GM23338 (cell line): ENCODE data around the gene UBAP1L. TPM values are rescaled to one million over a fixed set of nuclear protein-coding genes. Genes with fewer than 3 reads are reported as not detected.

Experiments used
- ATAC-seq: fragments of 200-7000 bp; cut with Tn5 transposase; 3 replicates; pipeline ENCODE4 v1.9.1; 2020
- DNase-seq: peaks from one replicate; pipeline ENCODE4 v3.0.0-alpha.2; 2015; ENCODE audit warnings: low spot score
- H2AFZ ChIP-seq: fragments of 200-600 bp; sonication (generic); 2 replicates; pipeline ENCODE4 v1.8.0; 2016; ENCODE audit warnings: antibody characterized with exemption, mild to moderate bottlenecking, moderate library complexity
- H3F3A ChIP-seq: fragments of 200-600 bp; sonication (generic); replicated peaks from 2 replicates; pipeline ENCODE4 v1.8.0; 2017; ENCODE audit warnings: antibody characterized with exemption, mixed run types, low read depth
- H3K27ac ChIP-seq: fragments of 200-600 bp; sonication (generic); 2 replicates; pipeline ENCODE4 v1.6.1; 2016; ENCODE audit warnings: low read depth
- H3K27me3 ChIP-seq: fragments of 200-600 bp; sonication (generic); 2 replicates; pipeline ENCODE4 v1.8.0; 2016; ENCODE audit warnings: mild to moderate bottlenecking, mixed run types, moderate library complexity; ENCODE audit not compliant: insufficient read depth
- H3K36me3 ChIP-seq: fragments of 200-600 bp; sonication (generic); 2 replicates; pipeline ENCODE4 v1.8.0; 2016; ENCODE audit warnings: mild to moderate bottlenecking; ENCODE audit not compliant: insufficient read depth
- H3K4me1 ChIP-seq: fragments of 200-600 bp; sonication (generic); 2 replicates; pipeline ENCODE4 v1.8.0; 2016; ENCODE audit warnings: mild to moderate bottlenecking, moderate library complexity; ENCODE audit not compliant: insufficient read depth
- H3K4me2 ChIP-seq: fragments of 200-600 bp; sonication (generic); 2 replicates; pipeline ENCODE4 v1.7.1; 2017; ENCODE audit warnings: mixed run types
- H3K4me3 ChIP-seq: fragments of 200-600 bp; sonication (generic); 2 replicates; pipeline ENCODE4 v1.6.1; 2016; ENCODE audit warnings: mixed run types
- H3K79me2 ChIP-seq: fragments of 200-600 bp; sonication (generic); replicated peaks from 2 replicates; pipeline ENCODE4 v1.8.0; 2017; ENCODE audit warnings: mild to moderate bottlenecking; ENCODE audit not compliant: insufficient read depth
- H3K9me2 ChIP-seq: fragments of 200-600 bp; sonication (generic); 2 replicates; pipeline ENCODE4 v1.8.0; 2017; ENCODE audit not compliant: insufficient read depth
- H4K20me1 ChIP-seq: fragments of 200-600 bp; sonication (generic); replicated peaks from 2 replicates; pipeline ENCODE4 v1.8.0; 2017; ENCODE audit warnings: mild to moderate bottlenecking; ENCODE audit not compliant: insufficient read depth
- H3K27ac Mint-ChIP-seq: 2 replicates; pipeline ENCODE4 v1.8.0; 2020; ENCODE audit warnings: inconsistent platforms, mild to moderate bottlenecking, moderate library complexity, mixed read lengths
- H3K27me3 Mint-ChIP-seq: 3 replicates; pipeline ENCODE4 v1.8.0; 2022; ENCODE audit warnings: low read depth, mild to moderate bottlenecking, moderate library complexity, mixed read lengths, inconsistent platforms; ENCODE audit not compliant: insufficient read depth, poor library complexity
- H3K36me3 Mint-ChIP-seq: 3 replicates; pipeline ENCODE4 v1.8.0; 2021; ENCODE audit warnings: low read depth, mild to moderate bottlenecking, inconsistent platforms, moderate library complexity, mixed read lengths
- H3K4me1 Mint-ChIP-seq: 3 replicates; pipeline ENCODE4 v1.8.0; 2020; ENCODE audit warnings: mild to moderate bottlenecking, inconsistent platforms, mixed read lengths
- H3K4me3 Mint-ChIP-seq: 3 replicates; pipeline ENCODE4 v1.8.0; 2021; ENCODE audit warnings: moderate library complexity, mild to moderate bottlenecking, inconsistent platforms, mixed read lengths
- H3K9me3 Mint-ChIP-seq: 3 replicates; pipeline ENCODE4 v1.8.0; 2020; ENCODE audit warnings: moderate library complexity, mild to moderate bottlenecking, inconsistent platforms, mixed read lengths
- CREB1 ChIP-seq: fragments of 250-450 bp; sonication (Bioruptor Pico); IDR thresholded peaks from 2 replicates; pipeline ENCODE4 v1.5.0; 2020; ENCODE audit warnings: low read depth, mild to moderate bottlenecking, moderate library complexity
- EZH2 ChIP-seq: fragments of 200-600 bp; sonication (generic); IDR thresholded peaks from one replicate; pipeline ENCODE4 v1.8.0; 2017; ENCODE audit warnings: antibody characterized with exemption, mild to moderate bottlenecking, low read depth; ENCODE audit not compliant: unreplicated experiment
- EZH2phosphoT487 ChIP-seq: fragments of 200-600 bp; sonication (generic); IDR thresholded peaks from one replicate; pipeline ENCODE4 v1.8.1; 2018; ENCODE audit warnings: antibody characterized with exemption; ENCODE audit not compliant: unreplicated experiment
- JUNB ChIP-seq: IDR thresholded peaks from one replicate; pipeline ENCODE4 v1.6.1; 2016; ENCODE audit warnings: antibody characterized with exemption; ENCODE audit not compliant: unreplicated experiment
- NANOG ChIP-seq: IDR thresholded peaks from 2 replicates; pipeline ENCODE4 v1.6.1; 2016; ENCODE audit warnings: antibody characterized with exemption, borderline replicate concordance
- POLR2AphosphoS5 ChIP-seq: IDR thresholded peaks from 2 replicates; pipeline ENCODE4 v1.6.1; 2016; ENCODE audit warnings: antibody characterized with exemption, low read depth
- STAT1 ChIP-seq: IDR thresholded peaks from one replicate; pipeline ENCODE4 v1.6.1; 2016; ENCODE audit warnings: antibody characterized with exemption; ENCODE audit not compliant: unreplicated experiment
- ZNF331 ChIP-seq: fragments of 250-450 bp; sonication (Bioruptor Pico); IDR thresholded peaks from 2 replicates; pipeline ENCODE4 v1.5.0; 2020; ENCODE audit warnings: low read depth, mild to moderate bottlenecking, moderate library complexity
- polyA plus RNA-seq: library from polyadenylated mRNA; unstranded; fragments of >200 nt; fragmentation: Nextera tagmentation; extraction: Ambion mirVana; gene quantifications from 2 replicates; pipeline ENCODE4 v1.2.1, GENCODE V29; 2016
- total RNA-seq: library from RNA; depleted of rRNA; stranded (reverse); fragments of >200 nt; shearing (Covaris generic); gene quantifications from 2 replicates; pipeline ENCODE4 v1.2.3, GENCODE V29; 2014
- TF ChIP-seq, protein P1 (sequence below): IDR thresholded peaks from 2 replicates; pipeline ENCODE4 v1.6.1; 2016; ENCODE audit warnings: antibody characterized with exemption
- TF ChIP-seq, protein P2 (sequence below), 2 experiments: fragments of 200-600 bp in 1 of 2; sonication (generic) in 1 of 2; conservative IDR thresholded peaks; 2 replicates each; pipeline versions ENCODE4 v1.5.1 to v1.6.1; 2016 to 2017; ENCODE audit warnings: antibody characterized with exemption in 2 of 2, low read depth in 2 of 2, mild to moderate bottlenecking in 2 of 2, moderate library complexity in 1 of 2
- TF ChIP-seq, protein P3 (sequence below): fragments of 250-450 bp; sonication (Bioruptor Pico); IDR thresholded peaks from 2 replicates; pipeline ENCODE4 v1.5.0; 2020; ENCODE audit warnings: mild to moderate bottlenecking, moderate library complexity

UBAP1L gene
- total and polyA plus RNA-seq, 2 experiments from 2014 or later: 0.53 to 1.5 TPM

DNA sequence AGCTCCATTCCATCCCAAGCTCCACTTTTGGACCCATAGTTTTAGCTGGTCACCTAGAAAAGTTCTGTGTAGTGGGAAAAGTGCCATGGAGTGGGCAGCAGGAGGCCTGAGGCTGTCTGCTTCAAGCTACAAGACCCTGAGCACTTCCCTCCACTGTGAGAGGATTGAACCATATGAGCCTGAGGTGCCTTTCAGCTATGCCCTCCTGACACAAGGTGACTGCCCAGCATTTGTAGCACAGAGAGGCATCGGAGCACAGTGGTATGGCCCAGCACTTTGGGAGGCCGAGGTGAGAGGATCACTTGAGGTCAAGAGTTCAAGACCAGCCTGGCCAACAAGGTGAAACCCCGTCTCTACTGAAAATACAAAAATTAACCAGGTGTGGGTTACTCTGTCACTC is 42.4 kb downstream of the UBAP1L start:
- Histone ChIP-seq H3K27ac (no peak overlapping the region), H3K36me3 (no peaks in the 10 kb centered on the region), H3K27me3 (no peaks in the 10 kb centered on the region), H3K9me2 (no peaks in the 10 kb centered on the region), H3K4me1 (peaks cover 5% of the 10 kb centered on the region; the same call in 1 of the 2 replicates), H4K20me1 (no peaks in the 10 kb centered on the region), H3K4me2 (no peak overlapping the region), H3F3A (peaks cover 5% of the 10 kb centered on the region; the same call in 1 of the 2 replicates), H3K79me2 (no peaks in the 10 kb centered on the region), H2AFZ (no peak overlapping the region), H3K4me3 (no peak overlapping the region)
- H3K36me3 Mint-ChIP-seq: no peaks in the 10 kb centered on the region; the same call in 2 of the 3 replicates
- H3K27ac Mint-ChIP-seq: no peak overlapping the region
- H3K4me1 Mint-ChIP-seq: peaks cover 10% of the 10 kb centered on the region
- H3K27me3 Mint-ChIP-seq: peaks cover 13% of the 10 kb centered on the region
- H3K4me3 Mint-ChIP-seq: no peak overlapping the region
- no peak for ATAC-seq
- peaks cover 6% of the 10 kb centered on the region; the same call in 2 of the 3 replicates for H3K9me3 Mint-ChIP-seq
- TF ChIP-seq STAT1: no peak
- TF ChIP-seq, protein P1, sequence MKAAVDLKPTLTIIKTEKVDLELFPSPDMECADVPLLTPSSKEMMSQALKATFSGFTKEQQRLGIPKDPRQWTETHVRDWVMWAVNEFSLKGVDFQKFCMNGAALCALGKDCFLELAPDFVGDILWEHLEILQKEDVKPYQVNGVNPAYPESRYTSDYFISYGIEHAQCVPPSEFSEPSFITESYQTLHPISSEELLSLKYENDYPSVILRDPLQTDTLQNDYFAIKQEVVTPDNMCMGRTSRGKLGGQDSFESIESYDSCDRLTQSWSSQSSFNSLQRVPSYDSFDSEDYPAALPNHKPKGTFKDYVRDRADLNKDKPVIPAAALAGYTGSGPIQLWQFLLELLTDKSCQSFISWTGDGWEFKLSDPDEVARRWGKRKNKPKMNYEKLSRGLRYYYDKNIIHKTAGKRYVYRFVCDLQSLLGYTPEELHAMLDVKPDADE: no peak
- no peak for TF ChIP-seq CREB1 (CRISPR knock-in tag)
- no peak for TF ChIP-seq JUNB
- no peak for TF ChIP-seq NANOG
- DNase-seq: no peak

DNA sequence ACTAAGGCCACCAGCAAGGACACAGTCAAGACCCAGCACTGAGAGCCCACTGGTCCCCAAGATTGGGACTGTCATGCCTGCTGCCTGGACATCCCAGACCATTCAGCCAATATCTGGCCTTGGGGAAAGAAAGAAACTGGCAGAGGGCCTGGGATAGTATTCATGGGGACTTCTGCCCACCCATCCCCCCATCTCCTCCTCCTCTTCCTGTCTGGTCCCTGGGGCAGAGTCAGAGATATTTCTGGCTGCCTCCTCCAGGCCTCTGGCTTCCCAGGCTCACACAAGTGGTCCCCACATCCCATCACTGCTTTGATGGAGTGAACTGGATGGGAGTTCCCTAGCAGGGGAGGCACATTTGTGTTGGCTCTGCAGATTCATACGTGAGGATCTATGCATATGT is 43.0 kb downstream of the UBAP1L start:
- H3F3A ChIP-seq: peaks cover 5% of the 10 kb centered on the region; the same call in 1 of the 2 replicates
- H4K20me1 ChIP-seq: no peaks in the 10 kb centered on the region
- H3K9me2 ChIP-seq: no peaks in the 10 kb centered on the region
- Mint-ChIP-seq H3K4me3 (no peak overlapping the region), H3K36me3 (no peaks in the 10 kb centered on the region; the same call in 2 of the 3 replicates), H3K27me3 (peaks cover 16% of the 10 kb centered on the region), H3K9me3 (peaks cover 5% of the 10 kb centered on the region; the same call in 2 of the 3 replicates), H3K27ac (no peak overlapping the region), H3K4me1 (peaks cover 13% of the 10 kb centered on the region)
- H3K4me3 ChIP-seq: no peak overlapping the region
- no peak overlapping the region for H3K4me2 ChIP-seq
- ATAC-seq (no peak), DNase-seq (no peak)
- H3K36me3 ChIP-seq: no peaks in the 10 kb centered on the region
- TF ChIP-seq, protein P2, sequence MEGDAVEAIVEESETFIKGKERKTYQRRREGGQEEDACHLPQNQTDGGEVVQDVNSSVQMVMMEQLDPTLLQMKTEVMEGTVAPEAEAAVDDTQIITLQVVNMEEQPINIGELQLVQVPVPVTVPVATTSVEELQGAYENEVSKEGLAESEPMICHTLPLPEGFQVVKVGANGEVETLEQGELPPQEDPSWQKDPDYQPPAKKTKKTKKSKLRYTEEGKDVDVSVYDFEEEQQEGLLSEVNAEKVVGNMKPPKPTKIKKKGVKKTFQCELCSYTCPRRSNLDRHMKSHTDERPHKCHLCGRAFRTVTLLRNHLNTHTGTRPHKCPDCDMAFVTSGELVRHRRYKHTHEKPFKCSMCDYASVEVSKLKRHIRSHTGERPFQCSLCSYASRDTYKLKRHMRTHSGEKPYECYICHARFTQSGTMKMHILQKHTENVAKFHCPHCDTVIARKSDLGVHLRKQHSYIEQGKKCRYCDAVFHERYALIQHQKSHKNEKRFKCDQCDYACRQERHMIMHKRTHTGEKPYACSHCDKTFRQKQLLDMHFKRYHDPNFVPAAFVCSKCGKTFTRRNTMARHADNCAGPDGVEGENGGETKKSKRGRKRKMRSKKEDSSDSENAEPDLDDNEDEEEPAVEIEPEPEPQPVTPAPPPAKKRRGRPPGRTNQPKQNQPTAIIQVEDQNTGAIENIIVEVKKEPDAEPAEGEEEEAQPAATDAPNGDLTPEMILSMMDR (conservative IDR thresholded peaks at IDR 0.05; ENCODE audit: low read depth in 2 of 2): no peak
- TF ChIP-seq CREB1 (CRISPR knock-in tag): no peak
- TF ChIP-seq, protein P3, sequence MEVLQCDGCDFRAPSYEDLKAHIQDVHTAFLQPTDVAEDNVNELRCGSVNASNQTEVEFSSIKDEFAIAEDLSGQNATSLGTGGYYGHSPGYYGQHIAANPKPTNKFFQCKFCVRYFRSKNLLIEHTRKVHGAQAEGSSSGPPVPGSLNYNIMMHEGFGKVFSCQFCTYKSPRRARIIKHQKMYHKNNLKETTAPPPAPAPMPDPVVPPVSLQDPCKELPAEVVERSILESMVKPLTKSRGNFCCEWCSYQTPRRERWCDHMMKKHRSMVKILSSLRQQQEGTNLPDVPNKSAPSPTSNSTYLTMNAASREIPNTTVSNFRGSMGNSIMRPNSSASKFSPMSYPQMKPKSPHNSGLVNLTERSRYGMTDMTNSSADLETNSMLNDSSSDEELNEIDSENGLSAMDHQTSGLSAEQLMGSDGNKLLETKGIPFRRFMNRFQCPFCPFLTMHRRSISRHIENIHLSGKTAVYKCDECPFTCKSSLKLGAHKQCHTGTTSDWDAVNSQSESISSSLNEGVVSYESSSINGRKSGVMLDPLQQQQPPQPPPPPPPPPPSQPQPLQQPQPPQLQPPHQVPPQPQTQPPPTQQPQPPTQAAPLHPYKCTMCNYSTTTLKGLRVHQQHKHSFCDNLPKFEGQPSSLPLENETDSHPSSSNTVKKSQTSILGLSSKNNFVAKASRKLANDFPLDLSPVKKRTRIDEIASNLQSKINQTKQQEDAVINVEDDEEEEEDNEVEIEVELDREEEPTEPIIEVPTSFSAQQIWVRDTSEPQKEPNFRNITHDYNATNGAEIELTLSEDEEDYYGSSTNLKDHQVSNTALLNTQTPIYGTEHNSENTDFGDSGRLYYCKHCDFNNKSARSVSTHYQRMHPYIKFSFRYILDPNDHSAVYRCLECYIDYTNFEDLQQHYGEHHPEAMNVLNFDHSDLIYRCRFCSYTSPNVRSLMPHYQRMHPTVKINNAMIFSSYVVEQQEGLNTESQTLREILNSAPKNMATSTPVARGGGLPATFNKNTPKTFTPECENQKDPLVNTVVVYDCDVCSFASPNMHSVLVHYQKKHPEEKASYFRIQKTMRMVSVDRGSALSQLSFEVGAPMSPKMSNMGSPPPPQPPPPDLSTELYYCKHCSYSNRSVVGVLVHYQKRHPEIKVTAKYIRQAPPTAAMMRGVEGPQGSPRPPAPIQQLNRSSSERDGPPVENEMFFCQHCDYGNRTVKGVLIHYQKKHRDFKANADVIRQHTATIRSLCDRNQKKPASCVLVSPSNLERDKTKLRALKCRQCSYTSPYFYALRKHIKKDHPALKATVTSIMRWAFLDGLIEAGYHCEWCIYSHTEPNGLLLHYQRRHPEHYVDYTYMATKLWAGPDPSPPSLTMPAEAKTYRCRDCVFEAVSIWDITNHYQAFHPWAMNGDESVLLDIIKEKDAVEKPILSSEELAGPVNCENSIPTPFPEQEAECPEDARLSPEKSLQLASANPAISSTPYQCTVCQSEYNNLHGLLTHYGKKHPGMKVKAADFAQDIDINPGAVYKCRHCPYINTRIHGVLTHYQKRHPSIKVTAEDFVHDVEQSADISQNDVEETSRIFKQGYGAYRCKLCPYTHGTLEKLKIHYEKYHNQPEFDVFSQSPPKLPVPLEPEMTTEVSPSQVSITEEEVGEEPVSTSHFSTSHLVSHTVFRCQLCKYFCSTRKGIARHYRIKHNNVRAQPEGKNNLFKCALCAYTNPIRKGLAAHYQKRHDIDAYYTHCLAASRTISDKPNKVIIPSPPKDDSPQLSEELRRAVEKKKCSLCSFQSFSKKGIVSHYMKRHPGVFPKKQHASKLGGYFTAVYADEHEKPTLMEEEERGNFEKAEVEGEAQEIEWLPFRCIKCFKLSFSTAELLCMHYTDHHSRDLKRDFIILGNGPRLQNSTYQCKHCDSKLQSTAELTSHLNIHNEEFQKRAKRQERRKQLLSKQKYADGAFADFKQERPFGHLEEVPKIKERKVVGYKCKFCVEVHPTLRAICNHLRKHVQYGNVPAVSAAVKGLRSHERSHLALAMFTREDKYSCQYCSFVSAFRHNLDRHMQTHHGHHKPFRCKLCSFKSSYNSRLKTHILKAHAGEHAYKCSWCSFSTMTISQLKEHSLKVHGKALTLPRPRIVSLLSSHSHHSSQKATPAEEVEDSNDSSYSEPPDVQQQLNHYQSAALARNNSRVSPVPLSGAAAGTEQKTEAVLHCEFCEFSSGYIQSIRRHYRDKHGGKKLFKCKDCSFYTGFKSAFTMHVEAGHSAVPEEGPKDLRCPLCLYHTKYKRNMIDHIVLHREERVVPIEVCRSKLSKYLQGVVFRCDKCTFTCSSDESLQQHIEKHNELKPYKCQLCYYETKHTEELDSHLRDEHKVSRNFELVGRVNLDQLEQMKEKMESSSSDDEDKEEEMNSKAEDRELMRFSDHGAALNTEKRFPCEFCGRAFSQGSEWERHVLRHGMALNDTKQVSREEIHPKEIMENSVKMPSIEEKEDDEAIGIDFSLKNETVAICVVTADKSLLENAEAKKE (CRISPR knock-in tag): no peak
- TF ChIP-seq EZH2phosphoT487: no peak
- no peak for TF ChIP-seq ZNF331 (CRISPR knock-in tag)
- TF ChIP-seq JUNB: no peak
- no peak for TF ChIP-seq POLR2AphosphoS5
- no peak for TF ChIP-seq EZH2
- no peak overlapping the region for H2AFZ ChIP-seq
- H3K27me3 ChIP-seq: peaks cover 5% of the 10 kb centered on the region
- H3K4me1 ChIP-seq: peaks cover 8% of the 10 kb centered on the region
- no peaks in the 10 kb centered on the region for H3K79me2 ChIP-seq
- no peak overlapping the region for H3K27ac ChIP-seq
